NOMO-1 treated with DMSO at 0.1 percent for 48 hours (cell line): ENCODE results near the gene CFP.

Source experiments
- DNase-seq: peaks from one replicate; lab custom pipeline; 2025; ENCODE audit not compliant: unreplicated experiment; lab: John Stamatoyannopoulos, UW

The CFP gene

DNA sequence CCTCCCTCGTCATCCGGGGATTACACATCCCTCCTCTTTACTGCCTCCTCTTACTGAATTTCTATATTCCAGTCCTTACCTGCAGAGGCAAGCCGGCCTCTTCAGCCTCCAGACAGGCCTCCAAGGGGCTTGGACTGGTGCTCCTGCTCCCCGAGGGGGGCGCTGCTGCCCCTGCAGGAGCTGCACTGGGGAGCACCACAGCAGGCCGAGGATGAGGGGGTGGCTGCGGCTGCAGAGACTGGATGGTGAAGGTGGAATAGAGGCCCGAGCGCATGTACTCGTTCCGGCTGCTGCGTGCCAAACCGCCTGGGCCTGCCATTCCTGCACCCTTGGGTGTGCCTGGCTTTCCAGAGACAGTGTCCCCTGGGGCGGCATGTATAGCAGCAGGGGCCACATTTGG, 9.1 kb upstream of the CFP start:
- DNase-seq: no peak

DNA sequence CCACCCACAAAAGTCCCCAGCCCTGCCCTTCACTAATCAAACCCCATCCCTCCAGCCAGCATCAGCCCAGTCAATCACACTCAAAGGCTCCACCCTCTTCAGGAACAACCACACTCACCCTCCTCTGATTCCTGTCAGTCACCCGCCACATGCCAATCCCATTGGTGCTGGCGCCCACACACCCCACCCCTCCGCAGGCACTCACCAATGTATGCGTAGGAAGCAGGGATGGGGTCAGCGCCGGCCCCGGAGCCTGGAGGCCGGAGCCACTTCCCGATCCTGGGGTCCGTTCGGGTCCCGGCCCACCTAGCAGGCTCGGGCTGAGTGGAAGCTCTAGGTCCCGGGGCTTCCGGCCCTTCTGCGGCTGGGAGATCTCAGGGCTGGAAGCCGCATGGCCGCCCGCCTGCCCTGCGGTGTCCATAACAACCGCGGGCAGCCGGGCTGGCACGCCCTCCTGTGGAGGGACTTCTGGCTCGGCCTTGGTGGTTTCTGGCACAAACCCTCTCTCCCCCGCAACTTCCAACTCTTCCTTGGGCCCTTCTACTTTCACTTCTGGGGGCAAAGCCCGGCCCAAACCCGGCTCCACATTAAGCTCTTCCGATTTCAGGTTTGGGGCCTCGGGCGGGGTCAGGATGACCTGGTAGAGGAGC, 7.9 kb upstream of the CFP start:
- DNase-seq: no peak

DNA sequence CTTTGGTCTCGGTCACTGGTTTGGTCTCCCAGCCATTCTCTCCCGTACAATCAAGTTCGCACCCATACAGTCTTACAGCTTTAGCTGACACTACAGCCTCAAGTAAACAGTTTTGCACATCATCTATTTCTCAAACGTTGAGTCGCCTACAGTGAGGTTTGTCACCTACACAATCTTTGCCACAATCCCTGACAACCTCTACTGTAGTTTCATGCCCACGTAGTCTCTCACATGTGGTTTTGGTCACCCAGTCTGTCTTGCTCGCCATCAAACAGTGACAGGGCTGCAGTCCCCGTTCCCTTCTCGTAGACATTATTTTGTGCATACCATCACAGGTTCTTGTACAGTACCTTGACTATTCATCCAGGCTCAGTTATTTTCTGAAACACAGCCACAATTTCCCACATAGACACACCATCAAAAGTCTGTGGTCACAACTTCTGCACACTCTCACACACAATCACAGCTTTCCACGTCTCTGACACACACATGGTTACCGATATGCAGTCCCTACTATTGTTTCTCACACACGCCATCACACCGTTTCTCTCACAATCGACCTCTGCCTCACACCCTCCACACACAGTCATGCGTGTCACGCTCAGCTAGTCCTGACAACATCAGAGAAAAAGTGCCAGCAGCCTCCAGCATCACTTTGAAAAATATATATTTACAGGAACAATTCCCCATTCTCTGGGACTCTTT, 5.3 kb upstream of the CFP start:
- DNase-seq: no peak

DNA sequence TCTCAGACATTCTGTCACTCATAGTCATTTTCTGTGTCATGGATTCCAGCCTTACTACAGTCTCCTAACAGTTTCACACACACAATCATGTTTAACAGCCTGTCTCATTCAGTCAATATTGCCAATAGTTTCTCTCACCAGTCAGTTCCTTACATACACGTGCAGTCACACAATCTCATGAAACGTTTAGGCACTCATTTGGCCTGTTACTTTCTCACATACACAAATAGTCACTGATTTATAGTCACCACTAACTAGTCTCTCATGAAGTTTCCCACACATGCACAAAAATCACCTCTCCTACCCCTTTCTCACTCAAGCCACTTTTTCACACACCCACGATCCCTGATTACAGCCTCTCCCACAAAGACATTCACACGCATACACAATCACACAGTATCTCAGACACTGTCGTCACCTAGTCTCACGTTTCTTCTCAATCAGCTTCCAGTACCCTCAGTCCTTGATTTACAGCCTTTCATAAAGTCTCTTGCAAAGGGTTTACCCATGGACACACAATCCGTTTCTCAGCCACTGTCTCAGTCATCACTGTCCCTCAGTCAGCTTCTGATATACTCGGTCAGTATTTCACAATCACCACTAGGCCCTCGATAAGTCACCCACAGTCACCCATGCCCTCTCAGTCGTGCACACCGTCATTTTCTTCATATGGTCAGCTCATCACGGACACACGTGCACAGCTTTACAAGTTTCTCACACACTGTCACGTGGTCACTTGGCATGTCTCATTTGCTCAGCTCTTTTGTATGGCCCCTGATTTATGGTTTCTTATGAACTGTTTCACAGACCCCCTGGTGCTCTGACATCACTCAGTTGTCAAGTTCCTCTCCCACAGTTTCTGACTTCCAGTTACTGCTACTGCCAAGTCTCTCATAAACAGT, 4.2 kb upstream of the CFP start:
- no peak for DNase-seq

DNA sequence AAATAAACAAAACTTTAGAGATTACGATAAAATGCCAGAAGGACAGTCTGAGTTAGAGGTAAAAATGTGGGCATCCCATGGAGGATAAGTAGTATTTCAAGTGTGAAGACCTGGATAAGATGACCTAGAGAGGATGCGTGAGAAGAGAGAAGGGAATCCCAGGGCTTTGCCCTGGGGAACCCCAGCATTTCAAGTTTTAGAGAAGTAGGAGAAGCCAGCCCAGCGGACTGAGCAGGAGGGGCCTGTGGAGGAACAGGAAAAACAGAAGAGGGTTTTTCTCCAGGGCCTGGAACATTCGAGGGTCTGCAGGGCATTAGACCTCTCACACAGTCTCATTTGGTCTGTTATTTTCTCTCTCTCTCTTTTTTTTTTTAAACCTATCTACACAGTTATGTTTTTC, 2.9 kb upstream of the CFP start:
- DNase-seq: no peak

DNA sequence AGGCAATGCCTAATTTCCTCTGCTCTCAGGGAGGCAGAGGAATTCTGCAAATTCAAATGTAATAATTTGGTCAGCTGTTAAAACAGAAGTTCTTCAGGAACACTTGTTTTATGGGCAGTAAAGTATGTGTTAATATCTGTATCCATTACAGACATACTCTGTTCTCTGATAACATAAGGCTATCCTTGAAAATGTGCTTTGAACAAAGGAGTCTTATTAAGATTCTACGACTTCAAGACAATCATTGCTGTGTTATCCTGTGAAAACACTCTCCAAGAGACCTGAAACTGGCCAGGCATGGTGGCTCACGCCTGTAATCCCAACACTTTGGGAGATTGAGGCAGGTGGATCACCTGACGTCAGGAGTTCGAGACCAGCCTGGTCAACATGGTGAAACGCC, 1.9 kb upstream of the CFP start:
- no peak for DNase-seq

DNA sequence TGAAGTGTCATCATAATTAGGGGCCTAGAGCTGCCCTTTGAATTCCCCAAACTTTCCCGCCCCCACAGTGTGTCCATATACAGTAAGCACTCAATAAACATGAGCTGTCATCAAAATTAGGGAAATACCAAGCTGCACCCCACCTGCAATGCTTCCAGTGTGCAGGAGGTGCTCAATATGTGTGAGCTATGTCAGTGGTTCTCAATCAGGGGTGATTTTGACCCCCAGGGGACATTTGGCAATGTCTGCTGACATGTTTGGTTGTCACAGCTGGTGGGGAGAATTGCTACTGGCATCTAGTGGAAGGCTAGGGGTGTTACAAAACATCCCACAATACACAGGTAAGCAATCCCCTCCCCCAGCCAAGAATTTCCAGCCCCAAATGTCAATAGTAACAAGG, 748 bp downstream of the CFP start:
- DNase-seq: no peak

DNA sequence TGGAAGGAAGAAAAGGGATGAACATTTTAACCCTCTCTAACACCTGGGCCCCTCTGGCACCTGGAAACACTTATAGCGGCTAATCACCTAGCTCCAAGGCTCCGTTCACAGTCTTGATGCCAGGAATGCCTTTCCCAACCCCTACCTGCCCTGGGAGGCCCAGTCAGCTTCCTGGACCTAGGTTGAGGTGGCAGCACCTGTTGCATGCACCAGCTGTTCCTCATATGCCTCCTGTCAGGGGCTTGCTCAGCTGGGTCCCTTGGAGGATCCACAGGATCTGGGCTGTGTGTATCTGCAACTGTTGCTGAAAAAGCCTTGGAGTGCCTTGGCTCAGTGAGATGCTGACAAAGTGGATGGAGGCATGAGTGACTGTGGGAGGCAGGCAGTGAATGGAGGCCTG, 4.4 kb downstream of the CFP start:
- DNase-seq: no peak

DNA sequence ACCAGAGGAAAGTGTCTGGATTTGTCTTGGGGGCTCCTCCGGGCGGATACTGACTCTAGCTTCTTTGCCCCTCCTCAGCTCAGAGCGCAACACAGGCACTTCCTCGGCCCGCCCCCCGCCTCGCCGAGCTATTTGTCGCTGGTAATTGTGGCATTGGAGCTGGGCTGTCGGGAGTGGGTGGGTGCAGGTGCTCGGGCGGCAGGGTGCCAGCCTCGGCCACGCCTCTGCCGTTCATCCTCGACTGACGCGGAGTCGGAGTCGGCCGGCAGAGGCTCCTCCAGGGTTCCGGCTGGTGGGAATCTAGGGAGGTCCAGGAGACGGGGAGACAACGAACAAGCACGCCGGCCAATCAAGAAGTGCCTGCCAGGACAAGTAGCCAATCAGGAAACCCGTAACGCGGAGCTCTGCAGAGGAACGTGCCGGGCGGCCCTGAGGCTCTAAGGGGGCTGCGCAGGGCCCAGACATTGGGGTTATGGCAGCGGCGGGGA, 6.1 kb downstream of the CFP start:
- no peak for DNase-seq

DNA sequence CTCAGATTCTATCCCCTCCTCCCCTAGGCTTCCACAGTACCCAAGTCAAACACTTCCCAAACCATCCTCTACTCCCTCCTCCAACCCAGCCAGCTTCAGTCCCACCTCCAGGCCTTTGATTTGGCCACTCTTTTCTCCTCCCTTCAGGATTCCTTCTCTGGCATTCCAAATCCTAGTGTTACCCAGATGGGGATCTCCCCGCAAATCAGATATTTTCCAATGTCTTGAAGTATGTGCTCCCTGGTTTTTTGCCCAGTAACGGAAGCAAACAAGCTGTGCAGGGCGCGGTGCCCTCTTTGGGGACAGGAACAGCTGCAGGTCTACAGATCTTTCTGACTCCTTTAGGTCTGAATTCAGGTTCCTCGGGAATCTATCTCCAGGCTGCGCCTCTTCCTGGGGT, 7.9 kb downstream of the CFP start:
- DNase-seq: no peak

DNA sequence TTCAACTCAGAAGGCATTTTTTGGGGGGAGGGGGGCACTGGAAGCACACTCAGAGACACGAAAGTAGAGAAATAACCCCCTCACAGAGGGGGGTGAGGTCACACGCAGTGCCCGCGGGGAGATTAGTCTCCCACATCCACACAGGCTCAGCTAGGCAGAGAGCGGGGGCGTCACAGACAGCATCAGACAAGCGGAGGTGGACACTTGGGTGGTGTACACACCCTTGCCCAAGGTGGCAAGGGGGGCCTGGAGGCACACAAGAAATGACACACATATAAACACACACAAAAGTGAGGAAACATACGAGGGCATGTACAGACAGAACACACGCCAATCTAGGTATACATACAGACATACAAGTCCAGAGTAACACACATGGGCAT, 9.4 kb downstream of the CFP start:
- DNase-seq: no peak

DNA sequence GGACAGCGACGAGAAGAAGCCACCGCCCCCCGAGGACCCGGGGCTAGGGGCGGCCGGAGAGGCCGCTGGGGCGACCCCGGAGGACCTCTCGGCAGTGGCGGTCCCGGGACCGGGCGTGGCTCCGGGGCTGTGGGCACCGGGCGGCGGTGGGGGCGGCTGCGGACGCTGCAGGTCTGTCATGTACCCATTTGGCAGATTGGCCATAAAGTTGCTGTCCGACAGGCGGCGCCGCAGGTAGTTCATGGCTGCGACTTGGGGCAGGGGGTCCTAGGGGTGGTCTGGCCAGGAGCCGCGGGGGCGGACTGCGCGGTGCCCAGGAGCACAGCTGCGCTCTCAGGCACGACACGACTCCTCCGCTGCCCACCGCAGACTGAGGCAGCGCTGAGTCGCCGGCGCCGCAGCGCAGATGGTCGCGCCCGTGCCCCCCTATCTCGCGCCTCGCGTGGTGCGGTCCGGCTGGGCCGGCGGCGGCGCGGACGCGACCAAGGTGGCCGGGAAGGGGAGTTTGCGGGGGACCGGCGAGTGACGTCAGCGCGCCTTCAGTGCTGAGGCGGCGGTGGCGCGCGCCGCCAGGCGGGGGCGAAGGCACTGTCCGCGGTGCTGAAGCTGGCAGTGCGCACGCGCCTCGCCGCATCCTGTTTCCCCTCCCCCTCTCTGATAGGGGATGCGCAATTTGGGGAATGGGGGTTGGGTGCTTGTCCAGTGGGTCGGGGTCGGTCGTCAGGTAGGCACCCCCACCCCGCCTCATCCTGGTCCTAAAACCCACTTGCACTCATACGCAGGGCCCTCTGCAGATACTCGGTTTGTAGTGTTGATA, 10.0 kb downstream of the CFP start, which contains the start of gene SYN1:
SYN1 (minus strand) TSS at position 372 of the 817 bp plus-strand sequence; CDS start at position 243, 129 bp downstream.
- peak; percentile 70 for DNase-seq

DNA sequence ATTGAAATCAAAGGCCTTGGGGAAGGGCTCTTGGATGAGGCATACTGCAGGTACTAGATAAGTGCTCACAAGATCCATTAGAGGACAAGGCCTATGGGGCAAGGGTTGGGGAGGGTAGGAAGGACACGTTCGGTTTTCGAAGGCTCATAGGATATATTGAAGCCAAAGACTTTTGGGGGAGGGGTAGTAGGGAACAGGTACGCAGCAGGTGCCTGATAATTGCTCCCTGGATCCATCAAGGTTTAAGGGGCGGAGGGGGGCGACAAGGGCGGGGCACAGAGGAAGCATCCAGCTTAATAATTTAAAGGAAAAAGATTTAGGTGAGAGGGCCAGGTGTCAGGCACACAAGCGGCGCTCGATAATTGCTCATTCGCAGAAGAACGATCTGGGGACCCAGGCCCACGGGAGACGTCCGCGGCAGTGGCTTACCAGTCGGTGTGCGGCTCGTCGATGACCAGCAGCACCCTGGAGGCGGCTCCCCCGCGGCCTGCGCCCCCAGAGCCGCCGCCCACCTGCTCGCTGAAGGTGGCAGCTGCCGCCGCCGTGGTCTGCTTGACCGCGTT, 10.7 kb downstream of the CFP start:
- DNase-seq: no peak

DNA sequence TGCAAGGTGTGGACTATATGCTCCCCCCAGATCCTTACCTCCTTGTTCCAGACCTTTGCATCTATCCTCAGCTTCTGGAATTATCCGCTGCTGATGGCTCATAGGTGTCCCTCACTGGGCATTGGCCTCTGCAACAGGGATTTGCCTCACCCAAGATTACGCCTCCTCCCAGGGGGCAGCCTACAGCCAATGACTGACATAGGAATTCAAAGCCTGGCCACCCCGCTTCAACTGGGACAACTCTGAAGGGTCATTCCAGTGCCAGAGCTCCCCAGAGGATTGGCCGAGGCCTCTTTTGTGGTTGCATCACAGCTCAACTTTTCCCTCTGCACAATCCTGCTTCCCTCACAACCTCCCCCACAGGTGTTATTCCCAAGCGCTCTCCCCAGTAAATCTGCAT, 15.1 kb downstream of the CFP start:
- no peak for DNase-seq

DNA sequence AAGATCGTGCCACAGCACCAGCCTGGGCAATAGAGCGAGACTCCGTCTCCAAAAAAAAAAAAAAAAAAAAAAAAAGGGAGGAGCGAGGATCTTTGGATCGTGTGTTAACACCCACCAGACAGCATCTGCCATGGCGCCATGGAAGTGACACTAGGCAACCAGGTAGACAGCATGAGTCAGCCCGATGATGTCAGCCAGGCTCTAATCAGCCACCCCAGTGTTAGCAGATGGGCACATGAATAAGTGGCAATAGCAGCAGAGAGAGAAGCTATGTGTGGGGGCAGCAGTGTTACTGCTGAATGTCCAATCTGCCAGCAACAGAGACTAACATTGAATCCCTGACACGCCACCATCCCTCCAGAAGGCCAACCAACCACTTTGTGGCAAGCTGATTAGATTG, 16.6 kb downstream of the CFP start:
- no peak for DNase-seq

DNA sequence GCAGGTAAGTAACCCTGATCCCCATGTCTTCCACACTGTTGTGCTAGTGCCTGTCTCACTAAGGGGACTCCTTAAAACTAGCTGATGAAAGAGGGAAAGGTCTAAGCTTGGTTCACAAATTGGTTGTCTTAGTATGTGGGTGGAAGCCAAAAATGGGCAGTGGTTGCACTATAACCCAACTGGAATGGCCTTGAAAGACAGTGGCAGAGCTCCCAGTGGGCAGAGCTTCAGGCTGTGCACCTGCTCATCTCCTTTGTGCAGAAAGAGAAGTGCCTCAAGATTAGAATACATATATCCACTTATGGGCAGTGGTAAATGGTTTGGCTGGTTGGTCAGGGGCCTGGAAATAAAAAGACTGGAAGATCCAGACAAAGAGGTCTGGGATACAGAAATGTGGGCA, 17.3 kb downstream of the CFP start:
- no peak for DNase-seq

DNA sequence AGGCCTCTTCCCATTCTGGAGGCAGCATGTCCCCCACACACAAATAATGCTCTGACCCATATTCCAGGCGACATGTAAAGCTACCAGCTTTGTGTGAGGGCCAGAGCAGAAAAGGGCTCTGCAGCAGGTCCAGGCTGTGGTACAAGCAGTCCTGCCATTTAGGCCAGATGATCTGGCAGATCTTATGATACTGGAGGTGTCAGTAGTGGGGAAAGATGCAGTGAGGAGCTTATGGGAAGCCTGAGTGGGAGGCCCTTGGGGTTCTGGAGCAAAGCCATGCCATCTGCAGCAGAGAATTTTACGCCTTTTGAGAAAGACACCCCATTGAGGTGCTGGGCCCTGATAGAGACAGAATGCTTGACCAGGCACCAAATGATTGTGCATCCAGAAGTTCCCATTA, 17.8 kb downstream of the CFP start:
- DNase-seq: no peak

DNA sequence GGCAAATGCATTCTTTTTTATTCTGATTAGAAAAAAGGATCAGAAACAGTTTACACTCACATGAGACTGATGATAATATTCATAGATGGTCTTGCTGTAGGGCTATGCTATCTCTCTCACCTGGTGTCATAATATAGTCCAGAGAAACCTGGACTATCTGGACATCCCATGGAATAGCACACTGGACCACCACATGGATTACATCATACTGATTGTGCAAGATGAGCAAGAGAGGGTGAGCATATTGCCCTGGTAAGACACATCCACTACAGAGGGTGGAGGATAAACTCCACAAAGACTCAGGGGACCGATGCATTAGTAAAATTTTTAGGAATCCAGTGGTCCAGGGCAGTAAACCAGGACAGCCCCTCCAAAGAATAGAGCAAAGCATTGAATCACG, 18.2 kb downstream of the CFP start:
- DNase-seq: no peak

DNA sequence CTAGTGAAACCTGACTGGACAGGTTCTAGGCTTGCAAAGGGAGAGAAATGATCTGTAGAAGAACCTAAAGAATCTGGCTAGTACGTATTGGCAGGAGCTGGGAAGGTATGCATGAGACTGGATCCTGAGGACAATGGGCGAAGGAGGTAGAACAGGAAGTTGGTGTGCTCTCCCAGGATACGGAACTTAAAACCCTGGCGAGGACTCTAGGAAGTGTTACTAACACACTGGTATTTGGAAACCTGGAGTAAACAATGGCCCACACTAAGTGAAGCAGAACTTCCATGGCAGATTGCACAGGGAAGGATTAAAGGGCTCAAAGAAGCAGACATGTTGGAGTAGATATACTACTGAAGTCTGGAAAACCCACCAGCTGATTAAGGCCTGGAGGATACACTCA, 19.2 kb downstream of the CFP start:
- no peak for DNase-seq

DNA sequence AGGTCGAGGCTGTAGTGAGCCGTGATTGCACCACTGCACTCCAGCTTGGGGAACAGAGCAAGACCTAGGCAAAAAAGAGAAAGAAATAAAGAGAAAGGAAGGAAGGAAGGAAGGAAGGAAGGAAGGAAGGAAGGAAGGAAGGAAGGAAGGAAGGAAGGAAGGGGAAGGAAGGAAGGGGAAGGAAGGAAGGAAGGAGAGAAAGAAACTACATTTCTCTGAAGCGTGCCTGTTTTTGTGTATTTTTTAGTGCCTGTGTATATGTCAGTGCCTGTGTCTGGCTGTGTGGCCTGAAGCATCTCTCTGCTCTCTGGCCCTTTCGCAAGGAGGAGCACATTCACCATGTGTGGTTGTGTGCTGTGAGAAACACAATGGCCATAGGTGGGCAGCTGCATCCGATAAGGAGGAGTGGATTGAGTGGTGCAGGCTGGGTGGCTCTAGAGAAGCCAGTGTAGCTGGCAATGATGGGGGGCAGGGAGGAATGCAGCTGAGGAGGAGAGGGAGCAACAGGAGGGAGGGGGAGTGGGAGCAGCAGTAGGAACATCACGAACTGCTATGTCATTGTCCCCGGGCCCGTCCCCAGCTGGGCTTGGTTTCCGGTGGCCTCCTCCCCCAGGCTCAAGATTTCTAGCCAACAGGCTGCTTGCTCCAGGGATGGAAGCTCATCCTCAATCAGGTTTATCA, 21.5 kb downstream of the CFP start:
- no peak for DNase-seq
